ENCODE measurements around the gene COTL1. TPM values are rescaled to one million over a fixed set of nuclear protein-coding genes. Genes with fewer than 3 reads are reported as not detected.
"Not testable (repeated sequence)": the region's sequence is repeated elsewhere in the genome, so short reads cannot be mapped to it uniquely, and the experiment has no call there.

COTL1 gene
- total and polyA plus RNA-seq, 2 experiments from 2014 or later, result 144 to 370 TPM

GRCh38 chr16:84520725-84521496 lies 97.0 kb downstream of the COTL1 start:
- Histone ChIP-seq H3K4me1 (ENCODE audit: insufficient read depth) (peaks cover 13% of the 10 kb centered on the region), H3K4me3 (no peak overlapping the region), H3F3A (ENCODE audit: insufficient read depth) (peaks cover 9% of the 10 kb centered on the region; the same call in 1 of the 2 replicates), H2AFZ (no peak overlapping the region), H3K27ac (no peak overlapping the region), H4K20me1 (ENCODE audit: insufficient read depth) (no peaks in the 10 kb centered on the region), H3K79me2 (ENCODE audit: insufficient read depth) (no peaks in the 10 kb centered on the region), H3K9me2 (ENCODE audit: insufficient read depth) (no peaks in the 10 kb centered on the region), H3K4me2 (ENCODE audit: unreplicated experiment) (no peak overlapping the region), H3K36me3 (ENCODE audit: low read depth) (no peaks in the 10 kb centered on the region), H3K27me3 (replicated peaks; ENCODE audit: insufficient read depth) (no peaks in the 10 kb centered on the region), H3K9me3 (ENCODE audit: low read depth) (no peaks in the 10 kb centered on the region), H3K9ac (no peak overlapping the region)
- TF ChIP-seq EZH2phosphoT487 (IDR thresholded peaks at IDR 0.05; ENCODE audit: insufficient read depth, low read depth) (no peak), EZH2 (IDR thresholded peaks at IDR 0.05; ENCODE audit: insufficient read depth, poor library complexity, severe bottlenecking) (no peak)
- no peak for DNase-seq
- 68 to 71% methylated on average over 17 of the region's 17 CpGs for WGBS, 2 experiments (ENCODE audit: low coverage in 1 of 2, low lambda C conversion rate in 2 of 2, missing lambda C conversion rate in 2 of 2)
- in situ Hi-C loops (cut with MboI), result no loop called here

GRCh38 chr16:84519855-84520254 lies 98.0 kb downstream of the COTL1 start:
- in situ Hi-C loops (cut with MboI), result no loop called here
- Histone ChIP-seq H3K9ac (no peak overlapping the region), H3F3A (ENCODE audit: insufficient read depth) (peaks cover 9% of the 10 kb centered on the region; the same call in 1 of the 2 replicates), H3K27me3 (replicated peaks; ENCODE audit: insufficient read depth) (no peaks in the 10 kb centered on the region), H3K9me3 (ENCODE audit: low read depth) (no peaks in the 10 kb centered on the region), H3K4me2 (ENCODE audit: unreplicated experiment) (no peak overlapping the region), H2AFZ (no peak overlapping the region), H4K20me1 (ENCODE audit: insufficient read depth) (no peaks in the 10 kb centered on the region), H3K36me3 (ENCODE audit: low read depth) (no peaks in the 10 kb centered on the region), H3K27ac (no peak overlapping the region), H3K4me3 (no peak overlapping the region), H3K4me1 (ENCODE audit: insufficient read depth) (peaks cover 13% of the 10 kb centered on the region), H3K9me2 (ENCODE audit: insufficient read depth) (no peaks in the 10 kb centered on the region), H3K79me2 (ENCODE audit: insufficient read depth) (no peaks in the 10 kb centered on the region)
- no peak for TF ChIP-seq EZH2 (IDR thresholded peaks at IDR 0.05; ENCODE audit: insufficient read depth, poor library complexity, severe bottlenecking)
- TF ChIP-seq EZH2phosphoT487 (IDR thresholded peaks at IDR 0.05; ENCODE audit: insufficient read depth, low read depth), result no peak
- no peak for DNase-seq
- WGBS, 2 experiments (ENCODE audit: low coverage in 1 of 2, low lambda C conversion rate in 2 of 2, missing lambda C conversion rate in 2 of 2), result 86 to 90% methylated on average over 11 of the region's 11 CpGs

GRCh38 chr16:84518804-84519341 lies 99.0 kb downstream of the COTL1 start:
- in situ Hi-C loops (cut with MboI), result no loop called here
- Histone ChIP-seq H3K27me3 (replicated peaks; ENCODE audit: insufficient read depth) (no peaks in the 10 kb centered on the region), H3K9ac (no peak overlapping the region), H3K36me3 (ENCODE audit: low read depth) (no peaks in the 10 kb centered on the region), H4K20me1 (ENCODE audit: insufficient read depth) (no peaks in the 10 kb centered on the region), H3K27ac (no peak overlapping the region), H3K9me2 (ENCODE audit: insufficient read depth) (no peaks in the 10 kb centered on the region), H2AFZ (no peak overlapping the region), H3F3A (ENCODE audit: insufficient read depth) (peaks cover 9% of the 10 kb centered on the region; the same call in 1 of the 2 replicates), H3K4me2 (ENCODE audit: unreplicated experiment) (no peak overlapping the region), H3K9me3 (ENCODE audit: low read depth) (no peaks in the 10 kb centered on the region), H3K4me1 (ENCODE audit: insufficient read depth) (peaks cover 13% of the 10 kb centered on the region), H3K4me3 (no peak overlapping the region), H3K79me2 (ENCODE audit: insufficient read depth) (no peaks in the 10 kb centered on the region)
- 92 to 94% methylated on average over 17 of the region's 17 CpGs for WGBS, 2 experiments (ENCODE audit: low coverage in 1 of 2, low lambda C conversion rate in 2 of 2, missing lambda C conversion rate in 2 of 2)
- no peak for TF ChIP-seq EZH2 (IDR thresholded peaks at IDR 0.05; ENCODE audit: insufficient read depth, poor library complexity, severe bottlenecking)
- TF ChIP-seq EZH2phosphoT487 (IDR thresholded peaks at IDR 0.05; ENCODE audit: insufficient read depth, low read depth), result no peak
- no peak for DNase-seq

- H3K9me3 ChIP-seq (ENCODE audit: low read depth); H3K9me2 ChIP-seq (ENCODE audit: insufficient read depth); H3K9ac ChIP-seq; H3K36me3 ChIP-seq (ENCODE audit: low read depth); H3F3A ChIP-seq (ENCODE audit: insufficient read depth); H3K27me3 ChIP-seq (replicated peaks; ENCODE audit: insufficient read depth); H2AFZ ChIP-seq; H4K20me1 ChIP-seq (ENCODE audit: insufficient read depth); in situ Hi-C loops (cut with MboI); H3K79me2 ChIP-seq (ENCODE audit: insufficient read depth); H3K4me3 ChIP-seq: not testable (repeated sequence)
- H3K4me2 ChIP-seq (ENCODE audit: unreplicated experiment), result peak overlapping the region; percentile 54
- WGBS, 2 experiments (ENCODE audit: low coverage in 1 of 2, low lambda C conversion rate in 2 of 2, missing lambda C conversion rate in 2 of 2), result 34 to 38% methylated on average over 3 of the region's 3 CpGs
- H3K27ac ChIP-seq, result peak overlapping the region; percentile 65
- H3K4me1 ChIP-seq (ENCODE audit: insufficient read depth), result peaks cover 13% of the 10 kb centered on the region
- peak; percentile 90 for DNase-seq
Measured at GRCh38 chr16:84518220-84518619, 99.7 kb downstream of the COTL1 start.
